Karpas-422 (cell line): ENCODE data around the gene DCLRE1A. TPM values are rescaled to one million over a fixed set of nuclear protein-coding genes. Genes with fewer than 3 reads are reported as not detected.

Experiments used
- DNase-seq: peaks from one replicate; pipeline ENCODE4 v3.0.0-alpha.2; 2015
- H2AFZ ChIP-seq: fragments of 200-600 bp; sonication (generic); 2 replicates; pipeline ENCODE4 v1.6.1; 2014; ENCODE audit warnings: antibody characterized with exemption, low read length, mixed read lengths
- H3K27ac ChIP-seq: fragments of 200-600 bp; sonication (generic); 2 replicates; pipeline ENCODE4 v1.5.1; 2014; ENCODE audit warnings: mild to moderate bottlenecking, low read length, moderate library complexity
- H3K27me3 ChIP-seq: fragments of 200-600 bp; sonication (generic); 2 replicates; pipeline ENCODE4 v1.6.1; 2014; ENCODE audit warnings: low read length, mixed read lengths
- H3K36me3 ChIP-seq: fragments of 200-600 bp; sonication (generic); 2 replicates; pipeline ENCODE4 v1.6.1; 2014; ENCODE audit warnings: low read length, mixed read lengths; ENCODE audit not compliant: insufficient read depth
- H3K4me1 ChIP-seq: fragments of 200-600 bp; sonication (generic); 2 replicates; pipeline ENCODE4 v1.6.1; 2014; ENCODE audit warnings: mild to moderate bottlenecking, low read length, mixed read lengths
- H3K4me2 ChIP-seq: fragments of 200-600 bp; sonication (generic); 2 replicates; pipeline ENCODE4 v1.6.1; 2014; ENCODE audit warnings: low read length, low read depth, mild to moderate bottlenecking; ENCODE audit not compliant: poor library complexity, severe bottlenecking
- H3K4me3 ChIP-seq: fragments of 200-600 bp; sonication (generic); 2 replicates; pipeline ENCODE4 v1.5.1; 2014; ENCODE audit warnings: mild to moderate bottlenecking, antibody characterized with exemption, low read length, mixed read lengths
- H3K79me2 ChIP-seq: fragments of 200-600 bp; sonication (generic); 2 replicates; pipeline ENCODE4 v1.6.1; 2014; ENCODE audit warnings: mild to moderate bottlenecking, low read length, mixed read lengths
- H3K9ac ChIP-seq: fragments of 200-600 bp; sonication (generic); 2 replicates; pipeline ENCODE4 v1.6.0; 2014; ENCODE audit warnings: low read length
- H3K9me2 ChIP-seq: fragments of 200-600 bp; sonication (generic), shearing (Covaris generic); replicated peaks from 2 replicates; pipeline ENCODE4 v1.6.0; 2014; ENCODE audit warnings: mild to moderate bottlenecking, low read length, moderate library complexity; ENCODE audit not compliant: insufficient read depth
- H3K9me3 ChIP-seq: fragments of 300-700, 200-600 bp; sonication (generic); 2 replicates; pipeline ENCODE4 v1.6.1; 2014; ENCODE audit warnings: low read length, mixed read lengths
- H4K20me1 ChIP-seq: fragments of 200-600 bp; sonication (generic); 2 replicates; pipeline ENCODE4 v1.6.1; 2014; ENCODE audit warnings: mild to moderate bottlenecking, antibody characterized with exemption, low read length, low read depth; ENCODE audit not compliant: insufficient read depth
- small RNA-seq: library from RNA; depleted of rRNA; stranded (forward); fragments of <200 nt; gene quantifications from one replicate; pipeline ENCODE3, GENCODE V24; 2014
- total RNA-seq: library from RNA; depleted of rRNA; stranded (reverse); fragments of >200 nt; shearing (Covaris generic); gene quantifications from 2 replicates; pipeline ENCODE4 v1.2.3, GENCODE V29; 2014; ENCODE audit warnings: low replicate concordance; rRNA removed

The DCLRE1A gene
- total RNA-seq, 1 experiment from 2014 or later: 11.4 TPM

GRCh38 chr10:113802997-113803396 lies 50.9 kb downstream of the DCLRE1A start:
- H3K4me3 ChIP-seq: no peak overlapping the region
- no peak overlapping the region for H3K4me2 ChIP-seq
- no peak overlapping the region for H3K9ac ChIP-seq
- H3K27ac ChIP-seq: no peak overlapping the region
- H3K9me3 ChIP-seq: no peaks in the 10 kb centered on the region
- H3K27me3 ChIP-seq: no peaks in the 10 kb centered on the region
- no peak overlapping the region for H2AFZ ChIP-seq
- H4K20me1 ChIP-seq: no peaks in the 10 kb centered on the region
- no peak for DNase-seq
- no peaks in the 10 kb centered on the region for H3K79me2 ChIP-seq
- H3K36me3 ChIP-seq: no peaks in the 10 kb centered on the region
- H3K4me1 ChIP-seq: no peaks in the 10 kb centered on the region
- H3K9me2 ChIP-seq: no peaks in the 10 kb centered on the region

GRCh38 chr10:113801569-113801968 lies 52.3 kb downstream of the DCLRE1A start:
- H3K4me1 ChIP-seq: no peaks in the 10 kb centered on the region
- no peaks in the 10 kb centered on the region for H3K9me2 ChIP-seq
- DNase-seq: no peak
- no peaks in the 10 kb centered on the region for H3K36me3 ChIP-seq
- H3K4me2 ChIP-seq: no peak overlapping the region
- no peaks in the 10 kb centered on the region for H3K79me2 ChIP-seq
- no peaks in the 10 kb centered on the region for H3K27me3 ChIP-seq
- H4K20me1 ChIP-seq: no peaks in the 10 kb centered on the region
- H2AFZ ChIP-seq: no peak overlapping the region
- H3K27ac ChIP-seq: no peak overlapping the region
- H3K9ac ChIP-seq: no peak overlapping the region
- H3K9me3 ChIP-seq: no peaks in the 10 kb centered on the region
- H3K4me3 ChIP-seq: no peak overlapping the region

GRCh38 chr10:113791691-113792090 lies 62.2 kb downstream of the DCLRE1A start:
- H3K27me3 ChIP-seq: no peaks in the 10 kb centered on the region
- H3K9ac ChIP-seq: no peak overlapping the region
- peaks cover 6% of the 10 kb centered on the region for H3K4me1 ChIP-seq
- no peaks in the 10 kb centered on the region for H3K9me2 ChIP-seq
- H2AFZ ChIP-seq: no peak overlapping the region
- H4K20me1 ChIP-seq: no peaks in the 10 kb centered on the region
- H3K27ac ChIP-seq: no peak overlapping the region
- H3K4me2 ChIP-seq: no peak overlapping the region
- no peak for DNase-seq
- no peaks in the 10 kb centered on the region for H3K36me3 ChIP-seq
- H3K79me2 ChIP-seq: no peaks in the 10 kb centered on the region
- H3K4me3 ChIP-seq: no peak overlapping the region
- H3K9me3 ChIP-seq: no peaks in the 10 kb centered on the region

- no peak overlapping the region for H2AFZ ChIP-seq
- no peak overlapping the region for H3K27ac ChIP-seq
- H3K36me3 ChIP-seq: no peaks in the 10 kb centered on the region
- H4K20me1 ChIP-seq: no peaks in the 10 kb centered on the region
- H3K4me3 ChIP-seq: no peak overlapping the region
- H3K27me3 ChIP-seq: no peaks in the 10 kb centered on the region
- no peak for DNase-seq
- no peaks in the 10 kb centered on the region for H3K9me2 ChIP-seq
- H3K4me2 ChIP-seq: no peak overlapping the region
- H3K9me3 ChIP-seq: no peaks in the 10 kb centered on the region
- no peaks in the 10 kb centered on the region for H3K79me2 ChIP-seq
- H3K9ac ChIP-seq: no peak overlapping the region
- peaks cover 6% of the 10 kb centered on the region for H3K4me1 ChIP-seq
Measured at GRCh38 chr10:113788604-113789083, 65.2 kb downstream of the DCLRE1A start.

Small RNA genes lying within 50 kb of the gene (small RNA-seq; reads per million reads assigned to genes)
- gene RF00560: not detected

Other genes starting within 250 kb of the DCLRE1A start
- 0.04 TPM in 1 of 2 replicates, not detected in the other for gene NRAP, start 190.0 kb downstream of the DCLRE1A start, total RNA-seq
- gene CASP7, start 174.2 kb downstream of the DCLRE1A start, total RNA-seq: 9.9 and 15.3 TPM in 2 replicates
- not detected in 2 replicates for gene PLEKHS1, start 102.4 kb downstream of the DCLRE1A start, total RNA-seq
- gene NHLRC2, start 579 bp upstream of the DCLRE1A start, total RNA-seq: 14.7 and 21.9 TPM in 2 replicates
- not detected in 2 replicates for gene ADRB1, start 189.8 kb upstream of the DCLRE1A start, total RNA-seq